HG02571 (cell line): ENCODE results near the gene SLC15A5.

ENCODE experiments used
- ATAC-seq: cut with Tn5 transposase; IDR thresholded peaks from one replicate; pipeline ENCODE4 v1.9.1; 2021; ENCODE audit warnings: mild to moderate bottlenecking, moderate library complexity; ENCODE audit not compliant: unreplicated experiment

The SLC15A5 gene

DNA sequence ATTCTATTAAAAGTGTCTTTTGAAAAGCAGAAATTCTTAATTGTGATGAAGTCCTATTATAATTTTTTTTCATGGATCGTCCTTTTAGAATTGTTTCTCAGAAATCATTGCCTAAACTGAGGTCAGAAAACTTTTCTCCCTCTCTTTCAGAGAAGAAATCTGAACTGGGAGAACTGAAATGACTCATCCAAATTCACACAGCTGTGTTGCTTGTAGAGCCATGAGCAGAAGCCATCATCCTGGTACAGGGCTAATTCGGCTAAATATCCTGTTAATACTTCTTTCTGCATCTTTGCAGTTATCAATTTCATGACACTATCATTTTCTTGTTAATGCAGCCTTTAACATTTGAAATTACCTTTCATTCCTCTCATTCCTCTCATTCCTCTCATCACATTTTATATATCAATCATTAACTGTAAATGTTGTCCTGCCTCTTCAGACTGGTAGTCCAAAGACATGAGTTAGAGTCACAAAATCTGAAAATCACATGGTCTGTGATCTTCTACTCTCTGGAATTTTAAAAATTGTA lies 15.5 kb downstream of the SLC15A5 start:
- ATAC-seq = no peak

DNA sequence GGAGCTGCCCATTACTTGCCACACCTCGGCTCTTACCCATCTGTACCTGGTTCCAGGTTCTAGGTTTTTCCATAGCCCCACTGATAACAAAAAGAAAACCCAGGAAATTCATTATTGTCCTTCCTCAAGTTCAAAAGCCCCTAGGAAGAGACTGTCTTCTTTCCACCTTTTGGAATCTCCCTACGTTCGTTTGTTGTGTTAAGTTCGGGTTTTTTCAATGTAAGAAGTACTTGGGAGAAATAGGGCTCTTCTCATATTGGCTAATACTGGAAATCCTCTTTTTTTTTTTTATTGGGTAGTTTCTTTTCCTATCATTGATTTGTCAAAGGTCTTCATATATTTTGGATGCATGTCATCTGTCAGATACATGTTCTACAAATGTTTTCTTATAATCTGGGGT lies 17.3 kb downstream of the SLC15A5 start:
- no peak for ATAC-seq

DNA sequence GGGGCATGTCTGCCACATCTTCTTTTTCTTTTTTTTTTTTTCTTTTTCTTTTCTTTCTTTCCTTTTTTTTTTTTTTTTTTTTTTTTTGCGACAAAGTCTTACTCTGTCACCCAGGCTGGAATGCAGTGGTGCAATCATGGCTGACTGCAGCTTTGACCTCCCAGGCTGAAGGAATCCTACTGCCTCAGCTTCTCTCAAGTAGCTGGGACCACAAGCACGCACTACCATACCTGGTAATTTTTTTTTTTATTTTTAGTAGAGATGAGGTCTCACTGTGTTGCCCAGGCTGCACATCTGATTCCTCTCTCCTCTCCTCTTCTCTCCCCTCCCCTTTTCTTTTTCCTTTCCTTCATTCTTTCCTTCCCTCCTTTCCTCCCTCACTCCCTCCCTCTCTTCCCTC lies 18.5 kb downstream of the SLC15A5 start:
- no peak for ATAC-seq

DNA sequence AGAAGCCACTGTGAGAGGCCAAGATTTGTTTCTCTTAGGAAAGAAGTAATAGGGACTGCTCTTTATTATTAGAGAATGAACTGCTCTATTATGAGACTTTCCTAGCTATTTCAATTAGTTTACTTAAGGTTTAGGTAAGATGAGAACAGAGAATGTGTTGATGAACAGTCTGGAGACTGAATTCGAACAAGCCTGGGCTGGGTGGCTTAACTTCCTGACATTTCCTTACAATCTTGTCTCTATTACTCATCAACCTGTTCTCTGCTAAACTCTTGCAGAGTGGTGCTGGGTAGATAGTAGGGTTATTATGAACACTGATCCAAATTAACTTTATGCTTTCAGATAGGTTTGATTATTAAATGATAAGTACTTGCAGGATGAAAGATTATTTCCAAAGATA lies 31.2 kb downstream of the SLC15A5 start:
- ATAC-seq = no peak

DNA sequence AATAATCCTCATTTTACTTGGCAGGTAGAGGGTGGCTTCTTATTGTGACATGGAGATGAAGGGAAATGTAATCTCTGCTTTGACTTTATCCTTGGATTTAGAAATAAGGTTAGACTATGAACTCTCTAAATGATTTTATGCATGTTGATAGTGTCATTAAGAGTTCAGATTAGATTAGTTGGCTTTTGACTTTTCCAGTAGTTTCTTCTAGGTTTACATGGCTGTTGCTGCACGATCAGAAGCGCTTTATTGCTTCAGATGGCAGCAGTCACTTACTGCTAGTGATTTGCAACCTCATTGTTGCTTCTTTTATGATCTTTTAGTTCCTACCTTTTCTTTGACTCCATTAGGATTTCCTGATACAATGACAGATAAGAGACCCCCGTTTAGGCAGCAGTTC lies 32.3 kb downstream of the SLC15A5 start:
- no peak for ATAC-seq

DNA sequence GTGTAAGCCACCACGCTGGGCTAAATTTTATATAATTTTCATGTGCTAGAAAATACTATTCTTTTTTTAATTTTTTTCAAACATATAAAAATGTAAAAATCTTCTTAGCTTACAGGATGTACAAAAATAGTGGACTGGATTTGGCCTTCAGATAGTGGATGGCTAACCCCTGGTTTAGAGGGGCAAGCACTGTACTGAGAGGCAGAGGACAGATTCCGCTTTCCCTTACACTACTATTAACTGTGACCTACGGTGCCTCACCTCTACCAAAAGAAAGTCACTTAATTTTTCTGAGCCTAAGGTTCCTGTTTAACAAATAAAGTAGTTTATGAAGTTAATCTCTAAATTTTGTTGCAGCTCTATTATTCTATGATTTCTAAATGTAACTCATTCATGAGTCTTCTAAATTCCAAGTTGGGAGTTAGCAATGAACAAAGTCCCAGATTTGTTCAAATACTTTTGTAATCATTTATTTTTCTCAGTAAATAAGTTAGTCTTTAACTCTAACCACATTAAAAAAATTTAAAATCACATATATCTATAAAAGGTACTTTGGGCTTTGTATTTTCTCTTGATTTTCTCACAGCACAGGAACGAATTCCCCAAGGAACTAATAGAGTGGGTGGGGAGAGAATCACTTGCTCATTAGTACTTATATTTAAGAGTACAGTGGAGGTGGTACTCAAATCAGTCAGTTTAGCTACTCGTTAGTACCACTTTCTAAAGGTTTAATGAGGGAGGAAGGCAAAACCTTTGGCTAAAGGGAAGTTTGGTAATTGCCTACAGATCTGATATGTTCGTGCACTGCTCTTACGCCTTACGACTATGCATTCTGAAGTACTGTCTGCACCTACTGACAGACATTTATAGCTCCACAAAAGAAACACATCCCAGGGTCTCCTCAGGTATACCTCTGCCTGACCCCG lies 33.7 kb downstream of the SLC15A5 start:
- no peak for ATAC-seq

DNA sequence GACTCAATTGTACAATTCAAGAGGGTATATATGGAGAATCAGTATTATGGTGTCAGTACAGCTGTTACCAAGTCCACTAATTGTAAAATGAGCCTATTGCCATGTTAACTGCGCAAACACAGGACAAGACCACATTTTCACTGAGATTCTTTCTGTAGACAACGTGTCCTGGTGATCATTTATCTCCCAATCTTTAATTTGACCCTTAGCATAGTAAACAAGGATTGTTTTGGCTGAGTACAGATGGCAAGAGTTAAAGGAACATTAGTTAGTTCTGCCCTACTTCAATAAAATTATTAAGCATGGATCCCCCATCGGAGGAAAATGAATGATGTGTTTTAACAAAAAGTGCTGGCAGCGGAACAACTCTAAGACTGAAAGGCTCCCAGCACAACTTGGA lies 36.1 kb downstream of the SLC15A5 start:
- ATAC-seq = no peak

DNA sequence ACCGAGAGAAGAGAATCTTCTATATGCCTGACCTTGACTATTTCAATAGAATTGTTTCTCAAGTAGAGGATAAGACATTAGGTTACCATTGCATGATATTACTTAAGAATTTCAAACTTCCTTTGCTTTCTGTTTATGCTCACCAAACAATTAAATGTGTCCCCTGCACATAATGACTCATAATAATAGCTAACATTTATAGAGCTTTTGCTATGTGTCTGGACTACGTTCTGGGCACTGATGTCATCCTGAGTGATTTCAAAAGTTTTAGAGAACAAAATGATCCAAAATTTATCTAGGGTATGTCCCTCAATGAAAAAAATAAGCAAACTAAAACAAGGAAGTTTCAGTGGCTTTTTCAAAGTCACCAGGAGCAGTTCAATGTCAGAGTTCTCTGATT lies 38.8 kb downstream of the SLC15A5 start:
- ATAC-seq = no peak

DNA sequence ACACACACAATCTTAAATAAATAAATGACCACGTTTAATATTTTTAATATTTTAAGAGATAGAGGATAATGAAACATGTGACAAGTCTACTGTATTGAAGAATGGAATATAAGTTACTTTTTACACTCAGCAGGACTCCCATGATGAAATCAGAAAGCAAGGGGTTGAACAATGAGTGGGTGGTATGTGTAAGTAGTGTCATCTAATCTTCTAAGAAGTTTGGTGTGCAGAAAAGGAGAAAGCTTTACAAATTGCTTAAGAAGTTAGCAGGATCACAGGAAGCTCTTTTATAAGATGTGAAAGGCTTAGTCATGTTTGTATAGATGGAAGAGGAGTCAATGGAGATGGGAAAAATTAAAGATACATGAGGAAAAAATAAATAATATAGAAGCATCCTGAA lies 47.8 kb downstream of the SLC15A5 start:
- ATAC-seq = no peak

DNA sequence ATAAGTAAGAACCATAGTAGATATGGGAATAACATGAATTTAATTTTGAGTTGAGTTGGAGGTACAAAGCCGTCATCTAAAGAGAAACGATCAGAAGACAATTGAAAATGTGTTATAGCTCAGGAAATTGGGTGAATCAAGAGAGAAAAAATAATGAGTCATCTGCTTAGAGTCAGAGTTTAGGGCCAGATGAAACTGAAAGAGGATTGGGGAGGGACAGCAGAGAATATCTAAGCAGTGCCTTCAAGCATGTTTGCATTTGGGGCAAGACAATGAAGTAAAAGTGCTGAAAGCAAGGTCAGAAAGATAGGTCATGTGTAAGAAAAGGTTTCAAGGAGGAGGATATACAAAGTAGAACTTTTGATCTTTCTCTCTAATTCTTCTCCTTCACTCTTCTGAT lies 49.4 kb downstream of the SLC15A5 start:
- ATAC-seq = no peak

DNA sequence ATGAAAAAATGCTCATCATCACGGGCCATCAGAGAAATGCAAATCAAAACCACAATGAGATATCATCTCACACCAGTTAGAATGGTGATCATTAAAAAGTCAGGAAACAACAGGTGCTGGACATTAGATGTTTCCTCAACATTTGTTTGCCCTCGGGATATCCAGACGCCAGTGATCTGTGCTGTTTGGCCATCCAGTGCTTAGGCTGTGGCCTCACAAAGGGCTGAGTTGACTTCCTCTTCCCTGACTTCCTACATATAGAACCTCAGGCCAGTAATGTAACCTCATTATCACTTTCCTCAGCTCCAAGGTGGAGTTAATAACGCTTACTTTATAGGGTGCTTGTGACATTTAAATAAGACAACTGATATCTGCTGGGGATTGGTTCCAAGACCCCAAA lies 51.8 kb downstream of the SLC15A5 start:
- ATAC-seq = no peak

DNA sequence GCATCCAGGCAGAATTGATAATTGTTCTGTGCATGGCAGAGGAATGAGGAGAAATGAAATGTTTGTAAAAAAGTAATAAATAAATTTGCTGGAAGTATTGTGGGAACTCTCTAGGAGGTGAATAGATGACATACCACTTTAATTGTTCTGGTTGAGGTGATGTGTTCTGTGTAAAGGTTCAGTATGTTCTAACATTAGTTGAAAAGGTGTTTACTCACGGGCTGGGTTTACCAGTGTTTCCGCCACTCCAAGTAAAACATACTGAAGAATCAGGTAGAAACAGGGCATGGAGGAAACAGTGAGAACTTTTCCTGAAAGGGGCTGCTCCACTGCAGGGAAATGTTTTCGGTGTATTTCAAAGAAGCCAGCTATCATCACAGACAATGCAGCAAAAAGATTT lies 53.3 kb downstream of the SLC15A5 start:
- ATAC-seq = no peak

DNA sequence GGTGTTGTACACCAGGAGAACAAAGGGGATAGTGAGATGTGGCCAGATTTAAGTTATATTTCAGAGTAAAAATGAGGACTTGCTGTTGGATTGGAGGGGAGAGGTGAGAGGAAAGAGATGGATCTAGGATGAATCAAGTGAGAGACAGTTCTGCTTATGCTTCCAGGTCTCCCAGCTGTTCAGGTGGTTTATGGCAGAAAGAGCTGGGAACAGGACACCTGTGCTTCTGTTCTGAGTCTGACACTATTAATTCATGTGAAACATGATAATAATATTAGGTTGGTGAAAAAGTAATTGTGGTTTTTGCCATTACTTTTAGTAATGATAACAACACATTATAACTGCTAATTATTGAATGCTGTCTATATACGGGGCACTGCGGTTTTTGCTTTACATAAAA lies 55.7 kb downstream of the SLC15A5 start:
- ATAC-seq = no peak

DNA sequence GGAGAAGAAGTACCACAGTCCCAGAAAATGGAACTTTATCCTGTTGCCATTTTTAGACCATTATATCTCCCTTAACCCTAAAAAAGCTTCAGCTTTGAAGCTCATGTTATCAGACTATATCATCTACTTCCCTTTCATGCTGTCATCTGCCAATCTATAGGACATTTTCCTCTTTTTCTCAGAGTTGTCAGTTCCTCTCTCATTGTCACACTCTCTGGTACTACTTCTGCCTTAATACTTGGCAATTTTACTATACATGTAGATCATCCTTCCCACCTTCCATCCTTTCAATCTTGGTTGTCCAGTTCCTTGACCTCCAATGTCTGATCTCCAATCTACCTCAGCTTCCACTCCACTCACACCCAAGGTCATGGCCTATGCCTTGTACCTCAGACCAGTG lies 57.4 kb downstream of the SLC15A5 start:
- ATAC-seq = no peak

DNA sequence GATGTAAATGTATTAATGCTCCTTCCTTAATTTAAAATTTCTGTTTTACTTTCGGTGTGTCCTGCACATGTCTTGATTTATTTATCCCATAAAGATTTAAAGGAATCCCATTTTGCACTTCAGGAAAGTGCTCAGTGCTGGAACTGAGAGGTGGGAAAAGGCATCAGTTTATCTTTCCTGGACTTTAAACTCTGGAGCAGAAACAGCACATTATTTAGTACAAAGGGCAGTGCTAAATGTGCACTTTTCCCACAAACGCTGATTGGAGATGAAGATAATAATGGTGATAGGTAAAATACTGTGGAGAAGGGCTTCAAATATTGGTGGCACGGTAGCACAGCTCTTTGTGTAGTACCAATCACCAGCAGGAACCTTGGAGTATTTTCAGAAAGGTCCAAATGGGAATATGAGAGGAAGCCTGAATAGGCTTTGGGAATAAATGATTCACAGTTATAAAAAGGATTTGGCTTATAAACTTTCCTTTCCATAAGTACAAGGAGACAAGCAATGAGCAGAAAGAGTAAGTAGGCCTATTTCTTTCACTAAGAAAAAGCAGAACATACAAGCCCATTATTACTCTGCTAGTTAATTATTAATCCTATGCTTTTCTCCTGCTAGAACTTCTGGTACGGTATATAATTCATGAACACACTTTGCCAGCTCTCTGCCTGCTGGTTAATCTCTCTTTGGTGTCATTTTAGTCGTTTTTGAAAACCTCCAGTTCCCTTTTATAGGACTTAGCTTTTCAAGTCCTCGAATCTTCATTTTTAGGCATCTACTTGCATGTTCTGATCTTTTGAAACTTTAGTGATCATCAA lies 58.3 kb downstream of the SLC15A5 start:
- ATAC-seq = no peak

DNA sequence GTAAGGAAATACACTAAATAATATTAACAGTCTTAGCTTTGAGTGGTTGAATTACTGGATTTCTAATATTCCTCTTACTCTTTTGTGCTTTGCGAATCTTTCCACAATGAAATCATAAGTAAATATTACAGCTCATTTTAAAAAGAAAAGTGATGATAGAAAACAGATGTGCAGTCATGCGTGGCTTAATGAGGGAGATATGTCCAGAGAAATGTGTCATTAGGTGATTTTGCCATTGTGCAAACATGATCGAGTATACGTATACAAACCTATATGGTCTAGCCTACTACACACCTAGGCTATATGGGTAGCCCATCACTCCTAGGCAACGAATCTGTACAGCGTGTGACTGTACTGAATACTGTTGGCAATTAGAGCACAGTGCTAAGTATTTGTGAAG lies 59.3 kb downstream of the SLC15A5 start:
- no peak for ATAC-seq

DNA sequence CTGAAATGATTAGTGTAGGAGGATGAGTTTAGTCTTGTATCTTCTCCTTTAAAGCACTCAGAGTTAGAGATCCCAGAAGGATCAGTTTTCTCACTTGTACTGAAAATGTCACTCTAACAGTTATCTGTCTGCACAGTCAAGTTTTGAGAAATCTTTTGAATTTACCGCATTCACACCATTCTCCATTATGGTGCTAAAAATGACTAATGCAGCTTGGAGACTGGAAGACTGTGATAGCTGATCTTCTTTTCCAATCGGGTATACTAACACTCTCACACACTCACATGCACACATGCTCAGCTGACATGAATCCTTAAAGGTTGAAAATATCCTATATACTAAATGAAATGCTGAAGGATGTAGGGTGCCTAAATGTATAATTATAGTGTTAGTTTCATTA lies 65.8 kb downstream of the SLC15A5 start:
- ATAC-seq = no peak

DNA sequence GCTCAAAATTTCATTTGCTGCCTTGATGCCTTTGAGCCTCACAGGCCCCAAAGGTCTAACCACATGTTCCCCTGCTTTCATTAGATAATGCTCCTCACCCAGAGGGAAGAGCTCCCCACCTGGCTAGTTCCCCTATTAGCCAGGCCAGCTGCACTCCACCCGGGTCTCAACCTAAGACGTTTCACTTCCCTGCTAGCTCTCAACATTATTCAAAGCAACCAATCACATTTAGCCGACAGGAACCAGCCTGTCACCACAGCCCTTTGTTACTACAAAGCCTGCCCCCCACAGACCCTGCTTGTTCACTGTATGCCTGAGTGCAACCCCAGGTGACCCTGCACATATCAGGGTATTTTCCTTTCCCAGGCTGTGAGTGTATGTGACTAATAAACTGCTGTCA lies 78.6 kb downstream of the SLC15A5 start:
- ATAC-seq = peak; percentile 86

DNA sequence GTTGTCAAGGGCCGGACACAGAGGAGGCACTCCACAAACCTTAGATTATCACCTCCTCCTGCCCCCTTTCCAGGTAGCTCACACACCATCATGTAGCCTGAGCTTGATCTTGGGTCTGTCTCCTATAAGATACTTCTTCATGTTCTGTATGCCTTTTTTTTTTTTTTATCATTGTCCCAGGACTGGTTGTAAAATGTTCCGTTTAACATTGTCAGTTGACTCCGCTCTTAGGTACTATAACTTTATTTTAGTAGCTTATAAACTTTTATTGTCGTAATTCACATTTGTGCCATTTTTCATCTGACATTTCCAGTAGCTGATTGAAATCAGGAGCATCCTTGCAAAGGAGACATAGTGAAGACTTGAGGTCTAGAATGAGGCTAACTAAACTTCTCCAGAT lies 79.9 kb downstream of the SLC15A5 start:
- no peak for ATAC-seq

DNA sequence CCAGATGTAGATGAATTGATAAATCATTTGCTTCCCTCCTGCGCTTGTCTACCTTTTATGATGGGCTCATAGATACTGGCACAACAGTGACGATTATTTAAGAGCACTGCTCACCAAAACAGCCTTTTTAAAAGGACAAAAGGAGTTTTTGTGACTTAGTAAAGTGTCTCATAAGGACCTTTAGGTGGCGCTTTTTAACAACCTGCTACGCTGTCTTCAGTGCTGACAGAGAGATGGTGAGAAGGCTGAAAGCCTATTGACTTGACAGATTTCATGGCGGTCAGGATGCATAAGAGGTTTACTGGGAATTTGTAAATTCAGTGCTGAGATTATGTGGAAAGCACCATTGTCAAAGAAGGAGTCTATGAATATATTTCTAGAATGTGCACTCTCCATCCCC lies 87.6 kb downstream of the SLC15A5 start:
- no peak for ATAC-seq

DNA sequence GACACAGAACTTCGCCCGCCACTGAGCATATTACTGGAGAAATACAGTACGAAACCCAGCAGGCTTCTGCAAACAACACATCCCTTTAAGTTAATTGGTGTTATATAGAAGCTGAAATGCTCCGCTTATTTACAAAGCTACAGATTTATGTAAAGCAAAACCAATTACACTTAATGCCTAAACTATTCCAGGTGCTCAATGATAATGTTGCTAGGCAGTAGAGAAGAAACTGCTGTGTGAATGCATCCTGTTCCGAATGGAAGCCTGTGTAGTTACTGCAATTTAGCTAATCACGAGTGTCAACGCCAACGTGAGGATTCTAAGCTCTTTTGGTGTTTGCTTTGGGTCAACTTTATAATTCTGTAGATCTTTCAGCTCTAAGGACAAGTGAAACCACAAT lies 89.8 kb downstream of the SLC15A5 start:
- ATAC-seq = no peak

DNA sequence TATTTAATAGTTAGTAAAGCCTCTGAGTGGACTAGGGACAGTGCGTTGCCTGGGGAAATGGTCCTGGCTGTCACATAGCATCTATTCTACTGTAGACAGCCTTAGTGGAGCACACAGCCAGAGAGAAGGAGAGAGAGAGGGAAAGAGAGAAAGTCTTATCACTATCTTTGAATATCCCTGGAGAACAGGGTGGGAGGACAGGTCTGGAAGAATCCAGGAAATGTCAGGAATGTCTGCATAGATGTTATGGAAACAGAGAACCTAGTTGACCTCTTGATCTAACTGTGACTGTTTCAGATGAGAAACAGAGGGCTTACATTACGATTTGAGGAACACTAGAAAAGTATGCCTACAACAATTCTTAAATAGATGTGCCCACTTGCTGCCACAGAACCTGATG lies 92.8 kb downstream of the SLC15A5 start:
- no peak for ATAC-seq
